ENCODE measurements around the gene BCLAF1.

The BCLAF1 gene

GRCh38 chr6:136289579-136290409 is at the start of gene BCLAF1:
BCLAF1 (minus strand) TSS chr6:136289846; CDS start chr6:136279866, 9,980 bp downstream.
- DNase-seq: peak; percentile 99

GRCh38 chr6:136338486-136338885 is 48.8 kb upstream of the BCLAF1 start:
- no peak for DNase-seq

GRCh38 chr6:136337606-136338005 is 48.0 kb upstream of the BCLAF1 start:
- no peak for DNase-seq

GRCh38 chr6:136337121-136337520 is 47.5 kb upstream of the BCLAF1 start:
- no peak for DNase-seq

- DNase-seq: no peak
These were observed 46.2 kb upstream of the BCLAF1 start for GRCh38 chr6:136335736-136336363.

- DNase-seq: peak; percentile 28
These were observed 45.2 kb upstream of the BCLAF1 start for GRCh38 chr6:136334853-136335252.

- no peak for DNase-seq
These were observed 44.8 kb upstream of the BCLAF1 start for GRCh38 chr6:136334465-136334846.

- DNase-seq: no peak
These were observed 44.3 kb upstream of the BCLAF1 start for GRCh38 chr6:136333824-136334464.

GRCh38 chr6:136331461-136331860 is 41.8 kb upstream of the BCLAF1 start:
- DNase-seq: no peak

GRCh38 chr6:136330634-136331033 is 41.0 kb upstream of the BCLAF1 start:
- no peak for DNase-seq

- DNase-seq: no peak
These were observed 36.5 kb upstream of the BCLAF1 start for GRCh38 chr6:136326038-136326553.

- no peak for DNase-seq
These were observed 35.2 kb upstream of the BCLAF1 start for GRCh38 chr6:136324686-136325380.

GRCh38 chr6:136323431-136324112 is 33.9 kb upstream of the BCLAF1 start:
- no peak for DNase-seq

- no peak for DNase-seq
These were observed 30.1 kb upstream of the BCLAF1 start for GRCh38 chr6:136319732-136320131.

GRCh38 chr6:136318676-136319075 is 29.0 kb upstream of the BCLAF1 start:
- no peak for DNase-seq

- no peak for DNase-seq
These were observed 28.3 kb upstream of the BCLAF1 start for GRCh38 chr6:136317971-136318370.

GRCh38 chr6:136317021-136317694 is 27.5 kb upstream of the BCLAF1 start:
- DNase-seq: peak; percentile 59

GRCh38 chr6:136315594-136315993 is 25.9 kb upstream of the BCLAF1 start:
- no peak for DNase-seq

- DNase-seq: no peak
These were observed 23.3 kb upstream of the BCLAF1 start for GRCh38 chr6:136312975-136313374.

- no peak for DNase-seq
These were observed 20.2 kb upstream of the BCLAF1 start for GRCh38 chr6:136309729-136310311.

GRCh38 chr6:136309171-136309570 is 19.5 kb upstream of the BCLAF1 start:
- DNase-seq: no peak
